Keratinocyte (primary cell): ENCODE data around the gene RRAGD. TPM values are rescaled to one million over a fixed set of nuclear protein-coding genes. Genes with fewer than 3 reads are reported as not detected.
A peak's percentile ranks its signal among the peaks of the same experiment; 100 is the strongest.

Experiments
- DNase-seq: peaks from one replicate; pipeline ENCODE4 v3.0.0-alpha.2; 2011; ENCODE audit warnings: low read depth, missing footprints, low spot score
- FAIRE-seq: peaks from 2 replicates; lab custom pipeline; 2011; peaks lifted over from hg19 to GRCh38; lab: Jason Lieb, UNC
- H2AFZ ChIP-seq: 2 replicates; pipeline ENCODE4 v1.6.0; 2012; ENCODE audit warnings: low read length, control low read depth, inconsistent platforms; ENCODE audit not compliant: control insufficient read depth
- H3K27ac ChIP-seq: 2 replicates; pipeline ENCODE4 v1.5.1; 2011; ENCODE audit warnings: low read length; ENCODE audit not compliant: control insufficient read depth, insufficient read depth
- H3K27me3 ChIP-seq: 3 replicates; pipeline ENCODE4 v1.6.0; 2011; ENCODE audit warnings: low read length; ENCODE audit not compliant: control insufficient read depth, insufficient read depth; ENCODE audit errors: extremely low read depth
- H3K36me3 ChIP-seq, 2 experiments: 2 replicates in 1 of 2; 3 replicates in 1 of 2; pipeline ENCODE4 v1.5.1; 2011; ENCODE audit warnings: low read length in 2 of 2, mild to moderate bottlenecking in 1 of 2; ENCODE audit not compliant: control insufficient read depth in 2 of 2, insufficient read depth in 2 of 2; ENCODE audit errors: extremely low read depth in 1 of 2
- H3K4me1 ChIP-seq: 3 replicates; pipeline ENCODE4 v1.5.1; 2011; ENCODE audit warnings: low read length; ENCODE audit not compliant: control insufficient read depth, insufficient read depth; ENCODE audit errors: extremely low read depth
- H3K4me2 ChIP-seq: 3 replicates; pipeline ENCODE4 v1.6.0; 2011; ENCODE audit warnings: low read depth, low read length; ENCODE audit not compliant: control insufficient read depth, insufficient read depth; ENCODE audit errors: extremely low read depth
- H3K4me3 ChIP-seq, 3 experiments: fragments of 200-600 bp in 1 of 3; sonication (generic) in 1 of 3; 2 replicates in 2 of 3; 3 replicates in 1 of 3; pipeline ENCODE4 v1.5.1; 2011 to 2016; ENCODE audit warnings: low read length in 3 of 3, mild to moderate bottlenecking in 3 of 3, control low read depth in 2 of 3, inconsistent platforms in 1 of 3, low read depth in 1 of 3, mixed read lengths in 1 of 3, mixed run types in 1 of 3, moderate library complexity in 1 of 3; ENCODE audit not compliant: control insufficient read depth in 2 of 3, insufficient read depth in 2 of 3; ENCODE audit errors: extremely low read depth in 1 of 3
- H3K79me2 ChIP-seq: 2 replicates; pipeline ENCODE4 v1.6.0; 2012; ENCODE audit warnings: low read length; ENCODE audit not compliant: control insufficient read depth, insufficient read depth
- H3K9ac ChIP-seq: 3 replicates; pipeline ENCODE4 v1.6.0; 2011; ENCODE audit warnings: low read length; ENCODE audit not compliant: control insufficient read depth, insufficient read depth; ENCODE audit errors: extremely low read depth
- H3K9me1 ChIP-seq: 3 replicates; pipeline ENCODE4 v1.6.0; 2011; ENCODE audit warnings: low read length; ENCODE audit not compliant: control insufficient read depth, insufficient read depth; ENCODE audit errors: extremely low read depth
- H3K9me3 ChIP-seq: 2 replicates; pipeline ENCODE4 v1.5.1; 2012; ENCODE audit warnings: low read depth, low read length; ENCODE audit not compliant: control insufficient read depth
- H4K20me1 ChIP-seq: 3 replicates; pipeline ENCODE4 v1.6.0; 2011; ENCODE audit warnings: low read length; ENCODE audit not compliant: control insufficient read depth, insufficient read depth; ENCODE audit errors: extremely low read depth
- EZH2 ChIP-seq: IDR thresholded peaks from one replicate; pipeline ENCODE4 v1.6.1; 2012; ENCODE audit warnings: inconsistent platforms, mild to moderate bottlenecking, low read length, moderate library complexity
- dilution Hi-C: fragments of 300-500 bp; cut with MboI; formaldehyde crosslinking; loops from one replicate; pipeline ENCODE4 v1.7.0; 2020; ENCODE audit warnings: low sequenced_read_pairs; ENCODE audit not compliant: extremely low pct_ligation_motif_present
- polyA plus RNA-seq, 5 experiments: library from polyadenylated mRNA; depleted of rRNA in 3 of 5; stranded (reverse) in 3 of 5; stranded (forward) in 1 of 5; unstranded in 1 of 5; fragments of >200 nt; gene quantifications; 1 replicate in 1 of 5; 2 replicates in 3 of 5; 3 replicates in 1 of 5; pipeline versions ENCODE4 v1.2.1 to v1.2.3, GENCODE V29; 2011 to 2012; ENCODE audit warnings: missing spikeins in 2 of 5, low read depth in 1 of 5, low replicate concordance in 1 of 5
- TF ChIP-seq, protein P1 (sequence below), 3 experiments: IDR thresholded peaks in 1 of 3; conservative IDR thresholded peaks in 1 of 3; optimal IDR thresholded peaks in 1 of 3; 2 replicates in 2 of 3; 3 replicates in 1 of 3; pipeline versions ENCODE3 to v1.5.1; 2011; ENCODE audit warnings: low read length in 3 of 3, mild to moderate bottlenecking in 3 of 3, moderate library complexity in 2 of 3, control low read depth in 1 of 3, inconsistent platforms in 1 of 3; ENCODE audit not compliant: insufficient read depth in 2 of 3; ENCODE audit errors: extremely low read depth in 1 of 3

Gene RRAGD
- polyA plus RNA-seq, 1 donor (not counting 4 experiments of a cell fraction or from before 2014, with no cell fraction given), result 0.18 TPM

DNA sequence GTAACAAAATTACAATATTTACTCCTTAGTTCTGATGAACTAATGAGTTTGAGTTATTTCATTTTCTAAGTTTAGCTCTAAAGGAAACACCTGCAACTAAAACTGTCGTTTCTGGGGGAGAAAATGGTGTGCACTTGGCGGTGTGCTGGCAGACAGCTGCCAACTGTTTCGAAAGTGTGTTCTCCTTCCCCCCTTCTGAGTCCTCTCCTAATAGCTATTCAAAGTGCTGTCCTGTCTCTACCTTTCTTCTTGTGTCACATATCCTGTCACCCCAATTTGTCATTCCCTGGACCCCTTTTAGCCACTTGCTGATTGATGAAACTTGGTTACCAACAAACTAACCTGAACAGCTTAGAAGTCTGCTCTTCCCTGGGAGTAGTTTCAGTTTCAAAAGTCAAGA is 54.7 kb downstream of the RRAGD start:
- H3K9ac ChIP-seq, result no peak overlapping the region
- H4K20me1 ChIP-seq, result no peaks in the 10 kb centered on the region
- dilution Hi-C loops, result no loop called here
- H3K9me1 ChIP-seq, result no peaks in the 10 kb centered on the region
- H3K9me3 ChIP-seq, result no peaks in the 10 kb centered on the region
- H3K79me2 ChIP-seq, result peaks cover under 1% of the 10 kb centered on the region
- H3K27ac ChIP-seq, result no peak overlapping the region
- H3K27me3 ChIP-seq, result peaks cover 4% of the 10 kb centered on the region
- peak overlapping the region; percentile 11 for H3K4me2 ChIP-seq
- H3K36me3 ChIP-seq, result no peaks in the 10 kb centered on the region
- peaks cover 4% of the 10 kb centered on the region for H3K4me1 ChIP-seq
- no peak overlapping the region for H3K4me3 ChIP-seq
- H2AFZ ChIP-seq, result peak overlapping the region; percentile 35
- DNase-seq, result no peak
- no peak for FAIRE-seq
- no peak for TF ChIP-seq EZH2
- TF ChIP-seq, protein P1, sequence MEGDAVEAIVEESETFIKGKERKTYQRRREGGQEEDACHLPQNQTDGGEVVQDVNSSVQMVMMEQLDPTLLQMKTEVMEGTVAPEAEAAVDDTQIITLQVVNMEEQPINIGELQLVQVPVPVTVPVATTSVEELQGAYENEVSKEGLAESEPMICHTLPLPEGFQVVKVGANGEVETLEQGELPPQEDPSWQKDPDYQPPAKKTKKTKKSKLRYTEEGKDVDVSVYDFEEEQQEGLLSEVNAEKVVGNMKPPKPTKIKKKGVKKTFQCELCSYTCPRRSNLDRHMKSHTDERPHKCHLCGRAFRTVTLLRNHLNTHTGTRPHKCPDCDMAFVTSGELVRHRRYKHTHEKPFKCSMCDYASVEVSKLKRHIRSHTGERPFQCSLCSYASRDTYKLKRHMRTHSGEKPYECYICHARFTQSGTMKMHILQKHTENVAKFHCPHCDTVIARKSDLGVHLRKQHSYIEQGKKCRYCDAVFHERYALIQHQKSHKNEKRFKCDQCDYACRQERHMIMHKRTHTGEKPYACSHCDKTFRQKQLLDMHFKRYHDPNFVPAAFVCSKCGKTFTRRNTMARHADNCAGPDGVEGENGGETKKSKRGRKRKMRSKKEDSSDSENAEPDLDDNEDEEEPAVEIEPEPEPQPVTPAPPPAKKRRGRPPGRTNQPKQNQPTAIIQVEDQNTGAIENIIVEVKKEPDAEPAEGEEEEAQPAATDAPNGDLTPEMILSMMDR (optimal IDR thresholded peaks at IDR 0.05 in 1 of 3, IDR thresholded peaks at IDR 0.05 in 1 of 3, conservative IDR thresholded peaks at IDR 0.05 in 1 of 3; ENCODE audit: extremely low read depth in 1 of 3, insufficient read depth in 2 of 3, low read length in 3 of 3), result no peak

DNA sequence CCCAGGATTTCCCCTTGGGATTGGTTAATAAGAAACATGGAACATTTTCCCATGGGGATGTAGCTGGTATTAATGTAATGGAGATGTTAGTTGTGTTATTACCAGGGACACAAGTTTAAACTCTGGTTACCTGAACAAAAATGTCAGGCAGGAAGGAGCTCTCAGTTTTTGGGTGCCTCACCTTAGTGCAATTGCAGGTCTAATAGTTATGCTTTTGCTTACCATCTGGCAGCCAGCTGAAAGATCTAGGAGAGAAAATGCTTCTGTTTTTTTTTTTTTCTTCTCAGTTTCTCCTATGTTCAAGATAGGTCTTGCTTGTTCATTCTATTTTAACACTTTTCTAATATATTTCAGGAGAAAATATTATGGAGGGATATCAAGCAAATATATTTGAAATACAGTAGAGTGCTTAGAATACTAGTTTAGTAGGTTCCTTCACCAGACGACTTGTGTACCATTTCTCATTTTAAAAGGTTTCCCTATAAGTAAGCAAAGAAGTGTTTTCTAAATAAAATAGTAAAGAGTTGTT is 55.4 kb downstream of the RRAGD start:
- Histone ChIP-seq H3K4me3 (no peak overlapping the region), H3K9ac (no peak overlapping the region), H3K79me2 (peaks cover 6% of the 10 kb centered on the region), H3K27ac (no peak overlapping the region), H3K27me3 (peaks cover 4% of the 10 kb centered on the region), H2AFZ (no peak overlapping the region), H3K9me1 (no peaks in the 10 kb centered on the region), H3K36me3 (no peaks in the 10 kb centered on the region), H3K4me1 (peaks cover 4% of the 10 kb centered on the region), H3K4me2 (no peak overlapping the region), H4K20me1 (no peaks in the 10 kb centered on the region), H3K9me3 (no peaks in the 10 kb centered on the region)
- TF ChIP-seq EZH2, result no peak
- TF ChIP-seq, protein P1 (optimal IDR thresholded peaks at IDR 0.05 in 1 of 3, IDR thresholded peaks at IDR 0.05 in 1 of 3, conservative IDR thresholded peaks at IDR 0.05 in 1 of 3; ENCODE audit: extremely low read depth in 1 of 3, insufficient read depth in 2 of 3, low read length in 3 of 3), result no peak
- FAIRE-seq, result no peak
- DNase-seq, result no peak
- dilution Hi-C loops, result no loop called here
